Hepatocyte (in vitro differentiated cells): ENCODE results near the gene FAM135A.

ENCODE experiments used
- EZH2 ChIP-seq: fragments of 200-600 bp; sonication (generic); IDR thresholded peaks from 2 replicates; pipeline ENCODE4 v1.6.1; 2016; ENCODE audit warnings: antibody characterized with exemption, mild to moderate bottlenecking, borderline replicate concordance
- TF ChIP-seq, protein P1 (sequence below): fragments of 200-600 bp; sonication (generic); IDR thresholded peaks from 2 replicates; pipeline ENCODE4 v1.5.1; 2016; ENCODE audit warnings: antibody characterized with exemption, mild to moderate bottlenecking; ENCODE audit not compliant: poor library complexity

DNA sequence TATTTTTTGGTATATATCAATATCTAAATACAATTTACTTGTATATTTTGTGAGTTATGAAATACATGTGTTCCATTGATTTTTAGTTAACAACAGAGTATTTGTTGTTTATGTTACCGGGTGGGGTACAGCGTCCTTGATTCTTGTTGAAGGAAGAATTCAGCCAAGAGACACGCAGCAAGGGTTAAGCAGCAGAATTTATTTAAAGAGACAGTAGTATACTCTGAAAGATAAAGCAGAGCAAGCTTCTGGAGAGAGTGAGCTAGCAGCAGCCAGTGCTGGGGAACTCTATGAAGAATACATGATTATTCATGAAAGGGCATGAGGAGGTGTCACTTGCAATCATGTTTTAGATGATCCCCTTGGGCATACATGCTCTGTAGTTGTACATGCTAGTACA is 76.1 kb downstream of the FAM135A start:
- TF ChIP-seq, protein P1, sequence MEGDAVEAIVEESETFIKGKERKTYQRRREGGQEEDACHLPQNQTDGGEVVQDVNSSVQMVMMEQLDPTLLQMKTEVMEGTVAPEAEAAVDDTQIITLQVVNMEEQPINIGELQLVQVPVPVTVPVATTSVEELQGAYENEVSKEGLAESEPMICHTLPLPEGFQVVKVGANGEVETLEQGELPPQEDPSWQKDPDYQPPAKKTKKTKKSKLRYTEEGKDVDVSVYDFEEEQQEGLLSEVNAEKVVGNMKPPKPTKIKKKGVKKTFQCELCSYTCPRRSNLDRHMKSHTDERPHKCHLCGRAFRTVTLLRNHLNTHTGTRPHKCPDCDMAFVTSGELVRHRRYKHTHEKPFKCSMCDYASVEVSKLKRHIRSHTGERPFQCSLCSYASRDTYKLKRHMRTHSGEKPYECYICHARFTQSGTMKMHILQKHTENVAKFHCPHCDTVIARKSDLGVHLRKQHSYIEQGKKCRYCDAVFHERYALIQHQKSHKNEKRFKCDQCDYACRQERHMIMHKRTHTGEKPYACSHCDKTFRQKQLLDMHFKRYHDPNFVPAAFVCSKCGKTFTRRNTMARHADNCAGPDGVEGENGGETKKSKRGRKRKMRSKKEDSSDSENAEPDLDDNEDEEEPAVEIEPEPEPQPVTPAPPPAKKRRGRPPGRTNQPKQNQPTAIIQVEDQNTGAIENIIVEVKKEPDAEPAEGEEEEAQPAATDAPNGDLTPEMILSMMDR: no peak
- no peak for TF ChIP-seq EZH2
